K562 (cell line): ENCODE data around the gene FBN1. TPM values are rescaled to one million over a fixed set of nuclear protein-coding genes. Genes with fewer than 3 reads are reported as not detected.

ENCODE experiments used
- ARID3A ChIP-seq: IDR thresholded peaks from 2 replicates; pipeline ENCODE4 v1.6.1; 2012; ENCODE audit warnings: low read depth, low read length, improper control_type of control experiment, borderline replicate concordance
- ATF1 ChIP-seq, 2 experiments: fragments of 450-650 bp in 1 of 2; IDR thresholded peaks; 2 replicates each; pipeline ENCODE4 v1.6.1; 2016; ENCODE audit warnings: missing compliant biosample characterization in 1 of 2, missing genetic modification characterization in 1 of 2
- BMI1 ChIP-seq: fragments of 150-350 bp; IDR thresholded peaks from 2 replicates; pipeline ENCODE4 v1.6.1; 2014; ENCODE audit warnings: low read length
- CCNT2 ChIP-seq: IDR thresholded peaks from 2 replicates; pipeline ENCODE4 v1.6.1; 2011; ENCODE audit warnings: borderline replicate concordance, low read depth, mild to moderate bottlenecking, moderate library complexity, mixed read lengths, low read length; ENCODE audit not compliant: insufficient read length; ENCODE audit errors: extremely low read depth
- ELK1 ChIP-seq: sonication (generic); formaldehyde crosslinking; IDR thresholded peaks from 2 replicates; pipeline ENCODE4 v1.8.1; 2022; ENCODE audit warnings: missing genetic modification reagents
- HDAC2 ChIP-seq: fragments of 450-650 bp; IDR thresholded peaks from 2 replicates; pipeline ENCODE4 v1.6.1; 2016; ENCODE audit warnings: mild to moderate bottlenecking
- IFI16 ChIP-seq: fragments of 250-450 bp; sonication (Bioruptor Pico); IDR thresholded peaks from 2 replicates; pipeline ENCODE4 v2.1.2; 2022; ENCODE audit warnings: mild to moderate bottlenecking, inconsistent platforms
- NCOA1 ChIP-seq: fragments of 450-650 bp; IDR thresholded peaks from 2 replicates; pipeline ENCODE4 v1.6.1; 2016; ENCODE audit warnings: low read depth
- RBM15 ChIP-seq: fragments of 200-400 bp; formaldehyde crosslinking; IDR thresholded peaks from 2 replicates; pipeline ENCODE4 v1.6.1; 2018; ENCODE audit warnings: mild to moderate bottlenecking, low read length, moderate library complexity; ENCODE audit not compliant: insufficient read depth
- TAL1 ChIP-seq: fragments of 450-650 bp; IDR thresholded peaks from 2 replicates; pipeline ENCODE4 v1.6.1; 2016; ENCODE audit warnings: mild to moderate bottlenecking
- ZBTB33 ChIP-seq: sonication (generic); formaldehyde crosslinking; IDR thresholded peaks from 2 replicates; pipeline ENCODE4 v1.8.1; 2023; ENCODE audit warnings: mild to moderate bottlenecking, missing genetic modification reagents
- ZBTB40 ChIP-seq, 2 experiments: fragments of 450-650 bp in 1 of 2; sonication (generic) in 1 of 2; formaldehyde crosslinking in 1 of 2; IDR thresholded peaks; 2 replicates each; pipeline versions ENCODE4 v1.7.1 to v1.9.0; 2016 to 2022; ENCODE audit warnings: inconsistent platforms in 1 of 2, mild to moderate bottlenecking in 1 of 2, missing genetic modification reagents in 1 of 2
- ZNF134 ChIP-seq: fragments of 250-450 bp; sonication (Bioruptor Pico); conservative IDR thresholded peaks from 2 replicates; pipeline ENCODE4 v1.4.0; 2020
- ZNF551 ChIP-seq: fragments of 250-450 bp; sonication (Bioruptor Pico); IDR thresholded peaks from 2 replicates; pipeline ENCODE4 v1.5.0; 2021; ENCODE audit warnings: mild to moderate bottlenecking, moderate library complexity
- ZNF76 ChIP-seq: fragments of 250-450 bp; sonication (Bioruptor Pico); IDR thresholded peaks from 2 replicates; pipeline ENCODE4 v1.4.0; 2020; ENCODE audit warnings: mild to moderate bottlenecking, moderate library complexity, borderline replicate concordance
- polyA plus RNA-seq, 8 experiments: library from polyadenylated mRNA; depleted of rRNA in 4 of 8; stranded (reverse) in 5 of 8; unstranded in 3 of 8; fragments of >200 nt; fragmentation: Nextera tagmentation in 2 of 8; fragmentation: Illumina TruSeq in 1 of 8; extraction: Ambion mirVana in 2 of 8; extraction: Trizol in 1 of 8; gene quantifications; 2 replicates each; pipeline versions ENCODE4 v1.2.1 to v1.2.3, GENCODE V29; 2011 to 2014; ENCODE audit warnings: inconsistent platforms in 1 of 8, missing spikeins in 1 of 8
- total RNA-seq, 7 experiments: library from RNA; depleted of rRNA in 6 of 7; stranded (reverse); fragments of >200 nt in 6 of 7; fragmentation: Illumina TruSeq in 2 of 7; extraction: Trizol in 2 of 7; gene quantifications; 2 replicates each; pipeline versions ENCODE4 v1.2.1 to v1.2.3, GENCODE V29; 2011 to 2021; ENCODE audit warnings: low replicate concordance in 1 of 7

Gene FBN1
- total and polyA plus RNA-seq, 9 of the 15 experiments (the other 6 are each of a cell fraction or from before 2014, with no cell fraction given): 0.15 to 1.2 (median 0.60) TPM

GRCh38 chr15:48590723-48591122, 54.8 kb downstream of the FBN1 start (continued):
- TF ChIP-seq ZBTB40 (IDR thresholded peaks at IDR 0.05): no peak
- no peak for TF ChIP-seq ZBTB40 (CRISPR knock-in tag; IDR thresholded peaks at IDR 0.05)
- no peak for TF ChIP-seq RBM15
- TF ChIP-seq ARID3A: no peak; the same call in 1 of the 2 replicates
- TF ChIP-seq ELK1 (CRISPR knock-in tag): no peak
- TF ChIP-seq ZNF551 (CRISPR knock-in tag): no peak
- no peak for TF ChIP-seq ATF1 (CRISPR knock-in tag; IDR thresholded peaks at IDR 0.05)
- no peak for TF ChIP-seq ATF1 (tag; IDR thresholded peaks at IDR 0.05)
- TF ChIP-seq TAL1: peak; percentile 74
- TF ChIP-seq ZNF76: no peak
- TF ChIP-seq ZNF134 (CRISPR knock-in tag): no peak
- TF ChIP-seq ZBTB33 (CRISPR knock-in tag): no peak
- no peak for TF ChIP-seq BMI1
- peak; percentile 43; the same call in 1 of the 2 replicates for TF ChIP-seq NCOA1
- no peak for TF ChIP-seq IFI16 (CRISPR knock-in tag)
- peak; percentile 22 for TF ChIP-seq CCNT2
- no peak for TF ChIP-seq HDAC2
